Measurements from ENCODE around the gene TMEM120B. TPM values are rescaled to one million over a fixed set of nuclear protein-coding genes. Genes with fewer than 3 reads are reported as not detected.

Gene TMEM120B
- total and polyA plus RNA-seq, 2 of the 13 experiments (the other 11 are each of a cell fraction or from before 2014, with no cell fraction given) = 7.1 to 12.9 TPM

GRCh38 chr12:121796855-121797751, 84.6 kb downstream of the TMEM120B start (continued):
- TF ChIP-seq ZNF275 (CRISPR knock-in tag; IDR thresholded peaks at IDR 0.05; ENCODE audit: borderline replicate concordance) = peak; percentile 85
- TF ChIP-seq BRCA1 (CRISPR knock-in tag; IDR thresholded peaks at IDR 0.05) = no peak
- TF ChIP-seq PHB2 (IDR thresholded peaks at IDR 0.05; ENCODE audit: partially characterized antibody) = no peak
- TF ChIP-seq HMG20B (CRISPR knock-in tag; conservative IDR thresholded peaks at IDR 0.05) = peak; percentile 41; the same call in 1 of the 2 replicates
- TF ChIP-seq SNAPC2 (CRISPR knock-in tag; IDR thresholded peaks at IDR 0.05) = no peak; the same call in 1 of the 2 replicates
- TF ChIP-seq ZNF672 (CRISPR knock-in tag; IDR thresholded peaks at IDR 0.05) = no peak
- TF ChIP-seq PHF20 (CRISPR knock-in tag; IDR thresholded peaks at IDR 0.05) = peak; percentile 61
- no peak for TF ChIP-seq ZBTB8A (CRISPR knock-in tag; IDR thresholded peaks at IDR 0.05; ENCODE audit: borderline replicate concordance, low read depth)
- TF ChIP-seq NFE2L1 (CRISPR knock-in tag; IDR thresholded peaks at IDR 0.05; ENCODE audit: borderline replicate concordance) = no peak
- TF ChIP-seq ZNF17 (CRISPR knock-in tag; IDR thresholded peaks at IDR 0.05) = no peak
- no peak for TF ChIP-seq FOXP1 (IDR thresholded peaks at IDR 0.05)
- no peak for TF ChIP-seq FOXP1 (CRISPR knock-in tag; IDR thresholded peaks at IDR 0.05)
- TF ChIP-seq ZNF567 (CRISPR knock-in tag; IDR thresholded peaks at IDR 0.05; ENCODE audit: borderline replicate concordance) = no peak
- no peak for TF ChIP-seq NFIC (IDR thresholded peaks at IDR 0.05; ENCODE audit: low read length)
- peak; percentile 78 for TF ChIP-seq SP2 (CRISPR knock-in tag; IDR thresholded peaks at IDR 0.05)
- peak; percentile 48; the same call in 1 of the 2 replicates for TF ChIP-seq ZNF605 (CRISPR knock-in tag; IDR thresholded peaks at IDR 0.05)
- no peak for TF ChIP-seq ZNF839 (CRISPR knock-in tag; IDR thresholded peaks at IDR 0.05; ENCODE audit: borderline replicate concordance)
- no peak for TF ChIP-seq ZMAT5 (CRISPR knock-in tag; IDR thresholded peaks at IDR 0.05; ENCODE audit: borderline replicate concordance, low read depth)
- TF ChIP-seq AKAP8 (CRISPR knock-in tag; IDR thresholded peaks at IDR 0.05) = peak; percentile 99
- TF ChIP-seq CTCF (CRISPR knock-in tag; IDR thresholded peaks at IDR 0.05) = peak; percentile 77
- TF ChIP-seq NR2F1 (CRISPR knock-in tag; IDR thresholded peaks at IDR 0.05) = peak; percentile 56 to 84; a peak in 3 of 4 replicates
- TF ChIP-seq HNRNPUL1 (IDR thresholded peaks at IDR 0.05; ENCODE audit: low read depth, low read length) = no peak
- TF ChIP-seq ZNF772 (CRISPR knock-in tag; IDR thresholded peaks at IDR 0.05) = peak; percentile 94
- TF ChIP-seq ARID3A (IDR thresholded peaks at IDR 0.05; ENCODE audit: low read depth, low read length) = 0 out of 2 replicates have a peak, but pooled peaks have one; percentile 12
- TF ChIP-seq ZSCAN22 (CRISPR knock-in tag; IDR thresholded peaks at IDR 0.05) = no peak
- no peak for TF ChIP-seq FOSL1 (CRISPR knock-in tag; IDR thresholded peaks at IDR 0.05; ENCODE audit: borderline replicate concordance)
- TF ChIP-seq ZNF124 (CRISPR knock-in tag; IDR thresholded peaks at IDR 0.05) = no peak
